GM21447 (cell line): ENCODE data around the gene GIMAP8.
"Not testable (repeated sequence)": the region's sequence is repeated elsewhere in the genome, so short reads cannot be mapped to it uniquely, and the experiment has no call there.

Experiments used
- ATAC-seq: cut with Tn5 transposase; IDR thresholded peaks from one replicate; pipeline ENCODE4 v1.9.1; 2021; ENCODE audit not compliant: unreplicated experiment

GIMAP8 gene

DNA sequence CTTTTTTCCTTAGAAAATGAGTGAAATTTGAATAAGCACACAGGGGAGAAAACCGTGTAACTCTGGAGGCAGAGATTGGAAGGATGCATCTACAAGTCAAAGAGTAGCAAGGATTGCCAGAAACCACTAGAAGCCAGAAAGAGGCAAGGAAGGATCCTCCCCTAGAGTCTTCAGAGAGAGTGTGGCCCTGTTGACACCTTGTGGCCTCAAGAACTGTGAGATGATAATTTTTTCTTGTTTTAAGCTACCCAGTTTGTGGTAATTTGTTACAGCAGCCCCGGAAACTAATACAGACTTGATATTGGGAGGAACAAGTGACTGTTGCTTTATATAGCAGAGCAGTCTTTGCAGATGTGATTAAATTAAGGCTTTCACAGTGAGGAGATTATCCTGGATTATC is 60.6 kb downstream of the GIMAP8 start:
- no peak for ATAC-seq

DNA sequence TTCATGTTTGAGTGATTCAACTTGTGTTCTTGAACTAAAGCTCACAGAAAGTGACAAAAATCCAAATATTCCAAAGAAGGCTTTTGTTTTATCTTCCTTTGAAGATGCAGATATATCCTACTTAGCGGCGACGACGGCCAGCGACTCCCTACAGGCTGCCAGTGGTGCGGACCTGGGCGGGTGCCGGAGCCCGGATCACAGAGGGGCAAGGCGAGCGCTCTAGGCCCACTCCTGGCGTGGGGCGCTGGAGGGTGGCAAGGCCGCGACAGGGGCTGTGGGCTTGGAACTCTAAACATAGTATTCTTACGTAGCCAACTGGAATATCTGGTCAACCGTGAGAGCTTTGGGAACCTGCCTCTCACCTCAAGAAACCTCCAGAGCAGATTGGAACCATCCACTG is 63.3 kb downstream of the GIMAP8 start:
- no peak for ATAC-seq

DNA sequence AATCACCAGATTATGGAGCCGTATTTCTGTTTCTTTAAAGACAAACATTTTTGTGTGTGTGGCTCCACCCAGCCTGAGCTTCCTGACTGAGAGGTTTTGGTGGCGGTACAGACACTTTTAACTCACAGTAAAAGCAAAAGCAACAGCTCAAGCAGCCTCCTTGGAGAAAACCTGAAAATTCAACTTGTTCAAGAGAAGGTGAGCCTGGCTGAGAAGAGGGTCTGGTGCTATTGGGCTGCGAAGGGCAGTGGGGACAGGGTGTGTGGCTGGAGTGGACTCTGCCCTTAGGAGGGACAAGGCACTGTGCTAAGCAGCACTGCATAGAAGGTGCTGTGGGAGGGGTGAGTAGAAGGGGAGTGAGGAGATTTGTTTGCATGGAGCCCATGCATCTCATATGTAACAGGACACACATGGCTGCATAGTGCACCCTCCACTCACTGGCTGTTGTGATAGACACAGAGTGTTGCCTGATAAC is 64.4 kb downstream of the GIMAP8 start, which contains the start of gene GIMAP7:
Gene GIMAP7 (plus strand): TSS at position 125 of the 475 bp plus-strand sequence. CDS start 5,103 bp downstream, outside the sequence.
- peak; percentile 81 for ATAC-seq

DNA sequence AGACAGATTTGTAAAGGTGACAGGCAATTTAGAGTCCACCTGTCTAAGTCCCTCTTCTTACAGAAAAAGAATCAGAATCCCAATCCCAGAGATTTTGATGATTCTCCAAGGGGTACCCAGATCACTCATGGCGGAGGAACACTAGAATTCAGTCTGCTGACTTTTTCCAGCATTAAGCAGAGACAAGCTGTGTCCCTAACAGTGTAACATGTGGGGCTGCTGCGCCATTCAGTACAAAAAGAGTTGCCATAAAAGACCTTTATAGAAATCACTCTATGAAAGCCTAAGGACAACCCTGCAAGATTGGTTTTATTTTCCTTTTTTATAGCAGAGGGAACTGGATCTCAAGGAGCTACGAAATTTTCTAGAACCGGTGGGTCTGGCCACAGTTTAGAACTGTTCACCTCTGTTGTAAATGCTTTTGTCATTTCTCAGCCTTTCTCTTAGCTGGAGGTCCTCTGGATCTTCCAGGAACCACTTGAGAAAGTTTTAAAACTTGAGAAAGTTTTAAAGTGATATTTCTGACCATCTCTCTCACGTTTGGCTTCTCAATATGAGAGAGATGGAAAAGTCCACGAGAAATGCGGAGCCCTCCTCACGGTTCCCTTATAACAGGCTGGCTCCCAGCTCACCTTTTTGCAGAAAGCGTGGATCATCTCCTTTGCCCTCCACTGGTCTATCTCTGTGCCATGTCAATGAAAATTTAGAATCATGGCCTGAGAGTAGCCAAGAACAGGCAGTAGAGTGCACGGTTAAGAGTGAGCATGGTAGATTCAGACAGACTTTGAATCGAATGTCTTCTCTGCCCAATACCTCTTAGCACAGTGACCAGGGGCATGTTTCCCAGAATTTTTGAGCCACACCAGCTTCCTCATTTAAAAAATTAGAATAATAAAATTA is 65.1 kb downstream of the GIMAP8 start:
- peak; percentile 17 for ATAC-seq

DNA sequence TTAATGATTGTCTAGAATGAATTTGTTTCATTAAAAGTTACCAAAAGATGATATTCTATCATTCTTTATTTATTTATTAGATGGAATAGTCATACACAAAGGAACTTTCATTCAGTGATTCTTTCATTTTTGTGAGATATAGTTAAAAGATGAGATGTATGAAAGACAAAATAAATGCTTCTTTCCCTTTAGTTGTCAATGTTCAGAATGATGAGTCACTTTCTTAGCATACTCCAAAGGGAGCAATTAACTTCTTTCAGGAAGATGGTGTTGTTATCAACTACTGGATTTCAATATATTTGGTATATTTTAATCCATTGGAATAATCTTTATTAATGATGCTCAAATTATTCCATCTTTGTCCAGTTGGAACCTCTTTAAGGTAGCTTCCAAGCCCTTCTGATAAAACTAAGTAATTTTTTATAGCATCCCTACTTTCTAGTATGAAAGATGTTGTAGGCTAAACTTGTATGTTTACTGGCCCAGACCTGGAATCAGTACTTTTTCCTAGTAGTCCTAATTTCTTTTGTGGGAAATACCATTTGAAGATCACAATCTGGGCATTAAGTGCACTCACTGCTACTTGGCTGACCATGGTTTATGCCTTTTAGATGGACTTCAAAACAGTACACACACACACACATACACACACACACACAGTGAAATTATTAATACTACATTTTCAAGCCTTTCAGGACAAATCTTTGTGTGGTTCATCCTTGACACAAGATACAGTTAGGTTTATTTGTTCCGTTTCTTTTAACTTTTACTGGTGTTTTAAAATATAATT is 66.7 kb downstream of the GIMAP8 start:
- no peak for ATAC-seq

DNA sequence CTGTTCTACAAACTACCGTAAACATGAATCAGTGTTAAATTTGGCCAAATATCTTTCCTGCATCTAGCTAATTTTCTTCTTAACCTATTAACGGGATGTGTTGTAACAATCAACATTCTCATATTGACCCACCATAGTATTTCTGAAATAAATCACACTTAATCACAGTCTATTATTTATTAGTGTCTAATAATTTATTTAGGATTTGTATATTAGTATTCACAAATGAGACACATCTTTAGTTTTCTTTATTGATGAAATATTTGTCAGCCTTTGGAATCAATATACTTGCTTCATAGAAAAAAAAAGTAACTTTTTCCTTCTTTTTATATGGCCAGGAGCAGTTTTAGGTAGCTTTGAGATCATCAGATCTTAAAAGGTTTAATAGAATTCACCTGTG is 68.9 kb downstream of the GIMAP8 start:
- ATAC-seq, result no peak

DNA sequence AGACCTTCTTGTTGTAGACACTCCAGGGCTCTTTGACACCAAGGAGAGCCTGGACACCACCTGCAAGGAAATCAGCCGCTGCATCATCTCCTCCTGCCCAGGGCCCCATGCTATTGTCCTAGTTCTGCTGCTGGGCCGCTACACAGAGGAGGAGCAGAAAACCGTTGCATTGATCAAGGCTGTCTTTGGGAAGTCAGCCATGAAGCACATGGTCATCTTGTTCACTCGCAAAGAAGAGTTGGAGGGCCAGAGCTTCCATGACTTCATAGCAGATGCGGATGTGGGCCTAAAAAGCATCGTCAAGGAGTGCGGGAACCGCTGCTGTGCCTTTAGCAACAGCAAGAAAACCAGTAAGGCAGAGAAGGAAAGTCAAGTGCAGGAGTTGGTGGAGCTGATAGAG is 69.7 kb downstream of the GIMAP8 start:
- ATAC-seq, result no peak

DNA sequence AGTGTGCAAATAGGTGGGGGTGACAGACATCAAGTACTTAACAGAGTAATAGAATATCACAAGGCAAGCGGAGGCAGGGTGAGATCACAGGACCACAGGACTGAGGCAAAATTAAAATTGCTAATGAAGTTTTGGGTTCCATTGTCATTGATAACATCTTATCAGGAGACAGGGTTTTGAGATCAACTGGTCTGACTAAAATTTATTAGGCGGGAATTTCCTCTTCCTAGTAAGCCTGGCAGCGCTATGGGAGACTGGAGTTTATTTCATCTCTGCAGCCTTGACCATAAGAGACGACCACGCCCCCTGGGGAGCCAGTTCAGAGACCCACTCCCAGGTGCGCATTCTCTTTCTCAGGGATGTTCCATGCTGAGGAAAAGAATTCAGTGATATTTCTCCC is 72.5 kb downstream of the GIMAP8 start:
- not testable (repeated sequence) for ATAC-seq

DNA sequence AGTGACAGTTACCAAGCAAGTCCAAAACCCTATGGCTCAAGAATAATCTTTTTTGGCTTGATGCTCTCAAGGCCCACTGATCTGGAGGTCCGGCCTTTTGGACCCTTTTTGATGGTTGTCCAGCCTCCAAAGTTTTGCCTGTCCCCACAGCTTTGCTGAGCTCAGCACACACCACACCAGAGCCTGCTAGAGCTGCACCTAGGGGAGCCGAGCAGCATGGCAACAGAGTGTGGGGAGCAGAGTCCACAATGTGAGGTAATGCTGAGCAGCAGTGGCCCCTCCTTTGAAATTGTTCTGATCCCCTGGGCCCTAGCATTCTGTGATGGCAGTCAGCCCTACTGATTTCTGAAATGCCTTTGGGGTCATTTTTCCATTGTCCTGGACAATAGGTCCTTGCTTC is 73.6 kb downstream of the GIMAP8 start:
- no peak for ATAC-seq
